Transverse colon (tissue), 4 donors: ENCODE results near the gene PACSIN1. TPM values are rescaled to one million over a fixed set of nuclear protein-coding genes. Genes with fewer than 3 reads are reported as not detected.
"Not testable (repeated sequence)": the region's sequence is repeated elsewhere in the genome, so short reads cannot be mapped to it uniquely, and the experiment has no call there.

Experiments
- DNase-seq: peaks from one replicate; pipeline ENCODE4 v3.0.0-alpha.2; 2019
- H3K27ac ChIP-seq, 4 donors: fragments of 200-600 bp; sonication (generic); 2 replicates each; pipeline ENCODE4 v1.5.1; 2016 to 2018; ENCODE audit warnings: inconsistent platforms in 4 of 4
- H3K27me3 ChIP-seq: fragments of 200-600 bp; sonication (generic); 2 replicates; pipeline ENCODE4 v1.5.1; 2017; ENCODE audit warnings: inconsistent platforms
- H3K36me3 ChIP-seq, 4 donors: fragments of 200-600 bp; sonication (generic); 2 replicates each; pipeline ENCODE4 v1.5.1; 2017 to 2019; ENCODE audit warnings: inconsistent platforms in 4 of 4
- H3K4me1 ChIP-seq, 4 donors: fragments of 200-600 bp; sonication (generic); 2 replicates each; pipeline ENCODE4 v1.5.1; 2017 to 2020; ENCODE audit warnings: inconsistent platforms in 4 of 4
- H3K4me3 ChIP-seq, 4 donors: fragments of 200-600 bp; sonication (generic); 1 replicate in 1 of 4; 2 replicates in 3 of 4; pipeline versions ENCODE4 v1.5.1 to v1.6.1; 2017 to 2019; ENCODE audit warnings: inconsistent platforms in 4 of 4
- H3K9me3 ChIP-seq, 2 donors: fragments of 200-600 bp; sonication (generic); 2 replicates each; pipeline ENCODE4 v1.5.1; 2017 to 2019; ENCODE audit warnings: inconsistent platforms in 2 of 2
- CTCF ChIP-seq, 5 experiments: fragments of 200-600 bp in 3 of 5; fragments of 450-650 bp in 2 of 5; sonication (generic) in 3 of 5; IDR thresholded peaks; 1 replicate in 2 of 5; 2 replicates in 3 of 5; pipeline ENCODE4 v1.5.1; 2016 to 2017; ENCODE audit warnings: antibody characterized with exemption in 5 of 5, inconsistent platforms in 3 of 5, mild to moderate bottlenecking in 2 of 5, moderate library complexity in 1 of 5
- EP300 ChIP-seq: sonication (generic); formaldehyde crosslinking; IDR thresholded peaks from one replicate; pipeline ENCODE4 v1.6.1; 2017; ENCODE audit warnings: antibody characterized with exemption, low read depth
- POLR2A ChIP-seq: fragments of 450-650 bp; IDR thresholded peaks from one replicate; pipeline ENCODE4 v1.6.1; 2016; ENCODE audit warnings: antibody characterized with exemption, mild to moderate bottlenecking, moderate library complexity
- POLR2AphosphoS5 ChIP-seq, 3 donors: sonication (generic); formaldehyde crosslinking; IDR thresholded peaks; one replicate each; pipeline ENCODE4 v1.6.1; 2016; ENCODE audit warnings: antibody characterized with exemption in 3 of 3
- WGBS, 2 donors: methylation state at CpG; one replicate each; pipeline ENCODE4 v1.1.5; 2018; ENCODE audit warnings: low coverage in 1 of 2; 5-methylcytosine and 5-hydroxymethylcytosine counted together
- in situ Hi-C, 4 donors: fragments of 200-750 bp; cut with MboI; loops; one replicate each; pipeline versions ENCODE4 v1.15.0 to v1.15.1; 2017; ENCODE audit warnings: low sequenced_read_pairs in 3 of 4, low pct_ligation_motif_present in 1 of 4, low pct_unique_long_range_greater_than_20kb in 1 of 4
- intact Hi-C: fragments of 100-400 bp; cut with DNase I; formaldehyde crosslinking; loops from one replicate; pipeline ENCODE4 v1.15.1; 2023; ENCODE audit warnings: low total_unique reads
- total RNA-seq, 4 donors: library from RNA; depleted of rRNA; stranded (reverse); fragments of >200 nt; gene quantifications; one replicate each; pipeline ENCODE4 v1.1.0, GENCODE V29; 2016

PACSIN1 gene
- total RNA-seq, 4 donors from 2014 or later, result 0.27 to 1.9 TPM; not detected in 2

GRCh38 chr6:34475767-34476328 is 10.0 kb downstream of the PACSIN1 start:
- Histone ChIP-seq H3K4me1 (no peaks in the 10 kb centered on the region), H3K9me3 (no peaks in the 10 kb centered on the region), H3K27me3 (no peaks in the 10 kb centered on the region), H3K4me3 (no peak overlapping the region), H3K36me3 (no peaks in the 10 kb centered on the region), H3K27ac (no peak overlapping the region)
- TF ChIP-seq POLR2AphosphoS5 (IDR thresholded peaks at IDR 0.05) (no peak), CTCF (IDR thresholded peaks at IDR 0.05) (no peak), EP300 (no peak), POLR2A (no peak)
- no peak for DNase-seq
- in situ Hi-C loops, result no loop called here
- intact Hi-C loops, result no loop called here
- WGBS, 2 donors, result 68 to 92% methylated on average over 2 to 7 of the region's 7 CpGs

GRCh38 chr6:34476447-34476846 is 10.6 kb downstream of the PACSIN1 start:
- intact Hi-C loops, result no loop called here
- 77% methylated on average over 3 of the region's 5 CpGs; no CpG with 5 or more reads in 1 of the 2 donors for WGBS, 2 donors
- in situ Hi-C loops, result no loop called here

DNA sequence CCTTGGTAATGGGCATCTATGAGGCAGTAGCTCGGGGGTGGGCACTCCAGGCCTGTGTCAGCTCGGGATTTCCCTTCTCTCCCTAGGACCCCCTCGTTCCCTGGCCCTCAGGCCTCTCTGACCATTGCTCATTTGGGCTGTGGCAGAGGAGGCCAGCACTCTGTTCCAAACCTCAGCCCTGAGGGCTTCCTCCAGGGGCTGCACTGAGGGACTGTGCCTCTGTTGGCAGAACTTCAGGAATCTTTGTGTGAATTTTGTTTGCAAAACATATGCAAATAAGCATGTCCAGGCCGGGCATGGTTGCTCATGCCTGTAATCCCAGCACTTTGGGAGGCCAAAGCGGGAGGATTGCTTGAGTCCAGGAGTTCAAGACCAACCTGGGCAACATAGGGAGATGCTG is 11.0 kb downstream of the PACSIN1 start:
- Histone ChIP-seq H3K36me3 (no peaks in the 10 kb centered on the region), H3K4me1 (no peaks in the 10 kb centered on the region), H3K4me3 (no peak overlapping the region), H3K27me3 (no peaks in the 10 kb centered on the region), H3K27ac (no peak overlapping the region), H3K9me3 (no peaks in the 10 kb centered on the region)
- no peak for DNase-seq
- in situ Hi-C loops, result no loop called here
- TF ChIP-seq EP300, result no peak
- no peak for TF ChIP-seq CTCF (IDR thresholded peaks at IDR 0.05)
- no peak for TF ChIP-seq POLR2A
- TF ChIP-seq POLR2AphosphoS5 (IDR thresholded peaks at IDR 0.05), result no peak
- intact Hi-C loops, result no loop called here
- 62 to 100% methylated on average over 1 to 5 of the region's 5 CpGs for WGBS, 2 donors

More at GRCh38 chr6:34476447-34476846, 10.6 kb downstream of the PACSIN1 start:
- no peak for DNase-seq
- Histone ChIP-seq H3K9me3 (no peaks in the 10 kb centered on the region), H3K27me3 (no peaks in the 10 kb centered on the region), H3K36me3 (no peaks in the 10 kb centered on the region), H3K4me1 (no peaks in the 10 kb centered on the region), H3K4me3 (no peak overlapping the region), H3K27ac (no peak overlapping the region)
- TF ChIP-seq EP300 (no peak), POLR2A (no peak), CTCF (IDR thresholded peaks at IDR 0.05) (no peak), POLR2AphosphoS5 (IDR thresholded peaks at IDR 0.05) (no peak)

DNA sequence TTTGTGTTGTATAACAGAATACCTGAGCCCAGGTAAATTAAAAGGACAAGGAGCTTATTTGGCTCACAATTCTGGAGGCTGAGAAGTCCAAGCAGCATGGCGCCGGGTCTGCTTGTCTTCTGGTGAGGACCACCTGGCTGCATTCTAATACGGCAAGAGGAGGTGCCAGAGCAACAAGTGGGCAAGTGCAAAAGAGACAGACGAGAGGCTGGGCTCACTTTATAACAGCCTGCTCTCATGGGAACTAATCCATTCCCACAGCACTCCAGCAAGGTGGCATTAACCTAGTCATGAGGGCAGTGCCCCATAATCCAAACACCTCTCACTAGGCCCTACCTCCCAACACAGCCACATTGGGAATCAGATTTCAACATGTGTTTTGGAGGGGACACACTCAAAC is 12.9 kb downstream of the PACSIN1 start:
- WGBS, 2 donors, result 93% methylated on average over 4 of the region's 4 CpGs; no CpG with 5 or more reads in 1 of the 2 donors
- no peak overlapping the region for H3K27ac ChIP-seq

GRCh38 chr6:34483781-34484180 is 17.9 kb downstream of the PACSIN1 start:
- H3K4me1 ChIP-seq, intact Hi-C loops, H3K4me3 ChIP-seq, DNase-seq, H3K27me3 ChIP-seq, in situ Hi-C loops, H3K36me3 ChIP-seq, H3K9me3 ChIP-seq, H3K27ac ChIP-seq: not testable (repeated sequence)
- 98% methylated on average over 5 of the region's 5 CpGs; no CpG with 5 or more reads in 1 of the 2 donors for WGBS, 2 donors

More for the DNA sequence above, 12.9 kb downstream of the PACSIN1 start:
- no peaks in the 10 kb centered on the region for H3K27me3 ChIP-seq
- no peak for TF ChIP-seq CTCF (IDR thresholded peaks at IDR 0.05)
- no peak for TF ChIP-seq EP300
- no peak for TF ChIP-seq POLR2A
- TF ChIP-seq POLR2AphosphoS5 (IDR thresholded peaks at IDR 0.05), result no peak
- no peaks in the 10 kb centered on the region for H3K36me3 ChIP-seq
- in situ Hi-C loops, result no loop called here
- H3K4me1 ChIP-seq, result no peaks in the 10 kb centered on the region
- no peak overlapping the region for H3K4me3 ChIP-seq
- DNase-seq, result no peak
- intact Hi-C loops, result no loop called here
- H3K9me3 ChIP-seq, result no peaks in the 10 kb centered on the region
